H1 (cell line): ENCODE data around the gene DLL4. TPM values are rescaled to one million over a fixed set of nuclear protein-coding genes. Genes with fewer than 3 reads are reported as not detected.

Experiments used
- ATF2 ChIP-seq: IDR thresholded peaks from 2 replicates; pipeline ENCODE4 v1.6.1; 2012; ENCODE audit warnings: low read length, inconsistent platforms
- ATF3 ChIP-seq: IDR thresholded peaks from 2 replicates; pipeline ENCODE4 v1.6.1; 2011; ENCODE audit warnings: low read depth, mild to moderate bottlenecking, low read length; ENCODE audit not compliant: insufficient read depth
- BRCA1 ChIP-seq: IDR thresholded peaks from 2 replicates; pipeline ENCODE4 v1.6.1; 2012; ENCODE audit warnings: low read depth, low read length, improper control_type of control experiment
- CHD2 ChIP-seq: IDR thresholded peaks from 2 replicates; pipeline ENCODE4 v1.6.1; 2012; ENCODE audit warnings: low read length, improper control_type of control experiment
- EZH2 ChIP-seq: fragments of 200-600 bp; sonication (generic); IDR thresholded peaks from 2 replicates; pipeline ENCODE4 v1.7.1; 2012; ENCODE audit warnings: low read depth, mild to moderate bottlenecking, moderate library complexity, low read length, inconsistent platforms; ENCODE audit not compliant: severe bottlenecking
- FOSL1 ChIP-seq: IDR thresholded peaks from 2 replicates; pipeline ENCODE4 v1.6.1; 2011; ENCODE audit warnings: mild to moderate bottlenecking, low read depth, low read length, moderate library complexity; ENCODE audit not compliant: insufficient read depth
- GTF2F1 ChIP-seq: IDR thresholded peaks from 2 replicates; pipeline ENCODE4 v1.6.1; 2012; ENCODE audit warnings: low read depth, low read length, improper control_type of control experiment, borderline replicate concordance
- HDAC2 ChIP-seq, 2 experiments: fragments of 300-600 bp in 1 of 2; sonication (generic) in 1 of 2; IDR thresholded peaks; 2 replicates each; pipeline ENCODE4 v1.6.1; 2011 to 2012; ENCODE audit warnings: low read depth in 2 of 2, low read length in 2 of 2, mild to moderate bottlenecking in 2 of 2, moderate library complexity in 2 of 2, borderline replicate concordance in 1 of 2, inconsistent platforms in 1 of 2
- HDAC6 ChIP-seq: IDR thresholded peaks from one replicate; pipeline ENCODE4 v1.7.1; 2012; ENCODE audit warnings: low read depth, mild to moderate bottlenecking, inconsistent platforms, low read length, moderate library complexity
- JUN ChIP-seq: IDR thresholded peaks from 2 replicates; pipeline ENCODE4 v1.6.1; 2011; ENCODE audit warnings: low read depth, mild to moderate bottlenecking, improper control_type of control experiment, low read length
- JUND ChIP-seq: IDR thresholded peaks from 2 replicates; pipeline ENCODE4 v1.6.1; 2011; ENCODE audit warnings: mild to moderate bottlenecking, improper control_type of control experiment, low read length
- KDM5A ChIP-seq: fragments of 200-600 bp; IDR thresholded peaks from 2 replicates; pipeline ENCODE4 v1.7.1; 2012; ENCODE audit warnings: mild to moderate bottlenecking, low read length, inconsistent platforms, mixed read lengths
- MAX ChIP-seq: IDR thresholded peaks from 2 replicates; pipeline ENCODE4 v1.6.1; 2012; ENCODE audit warnings: inconsistent platforms
- NRF1 ChIP-seq: IDR thresholded peaks from 2 replicates; pipeline ENCODE4 v1.6.1; 2011; ENCODE audit warnings: mild to moderate bottlenecking, low read depth, low read length, improper control_type of control experiment
- PHF8 ChIP-seq: fragments of 200-600 bp; sonication (generic); conservative IDR thresholded peaks from 2 replicates; pipeline ENCODE4 v1.7.1; 2012; ENCODE audit warnings: low read depth, mild to moderate bottlenecking, inconsistent platforms, low read length, moderate library complexity
- RFX5 ChIP-seq: IDR thresholded peaks from 2 replicates; pipeline ENCODE4 v1.6.1; 2011; ENCODE audit warnings: low read depth, low read length, improper control_type of control experiment, borderline replicate concordance
- RXRA ChIP-seq: IDR thresholded peaks from 2 replicates; pipeline ENCODE4 v1.6.1; 2011; ENCODE audit warnings: low read depth, mild to moderate bottlenecking, low read length, moderate library complexity; ENCODE audit not compliant: insufficient read depth
- SP4 ChIP-seq: IDR thresholded peaks from 2 replicates; pipeline ENCODE4 v1.6.1; 2012; ENCODE audit warnings: low read length, inconsistent platforms
- TAF1 ChIP-seq: IDR thresholded peaks from 2 replicates; pipeline ENCODE4 v1.6.1; 2011; ENCODE audit warnings: mild to moderate bottlenecking, low read depth, low read length
- USF2 ChIP-seq: IDR thresholded peaks from 2 replicates; pipeline ENCODE4 v1.6.1; 2011; ENCODE audit warnings: low read length, improper control_type of control experiment
- polyA plus RNA-seq, 7 experiments: library from polyadenylated mRNA; depleted of rRNA in 3 of 7; stranded (reverse) in 5 of 7; unstranded in 2 of 7; fragments of >200 nt in 5 of 7; fragments of 200-250 nt in 2 of 7; gene quantifications; 1 replicate in 5 of 7; 2 replicates in 1 of 7; 4 replicates in 1 of 7; pipeline versions ENCODE4 v1.2.1 to v1.2.3, GENCODE V29; 2011 to 2013; ENCODE audit warnings: missing spikeins in 2 of 7, mixed read lengths in 2 of 7
- total RNA-seq: library from RNA; stranded (reverse); fragmentation: NEBNext Ultra II Directional; extraction: Animal tissue kit (Norgen Biotek cat#: 25700); gene quantifications from 2 replicates; pipeline ENCODE4 v1.2.1, GENCODE V29; 2021

DLL4 gene
- total and polyA plus RNA-seq, 2 of the 8 experiments (the other 6 are each of a cell fraction or from before 2014, with no cell fraction given), result 0.23 to 0.60 TPM

GRCh38 chr15:40930430-40931299, 1.5 kb downstream of the DLL4 start (continued):
- no peak for TF ChIP-seq ATF3
- TF ChIP-seq SP4, result 0 out of 2 replicates have a peak, but pooled peaks have one; percentile 35
- TF ChIP-seq JUN, result no peak
- no peak for TF ChIP-seq ATF2
- TF ChIP-seq RXRA, result no peak
- TF ChIP-seq USF2, result no peak
- no peak for TF ChIP-seq RFX5
- no peak for TF ChIP-seq JUND
- 0 out of 4 replicates have a peak, but pooled peaks of 1 of the 2 experiments have one; percentile 38 for TF ChIP-seq HDAC2 (IDR thresholded peaks at IDR 0.05; ENCODE audit: borderline replicate concordance in 1 of 2, low read depth in 2 of 2, low read length in 2 of 2)
- TF ChIP-seq TAF1, result no peak
- TF ChIP-seq EZH2, result no peak
- no peak for TF ChIP-seq NRF1
- TF ChIP-seq HDAC6, result no peak
- no peak for TF ChIP-seq GTF2F1
- TF ChIP-seq KDM5A, result no peak
- TF ChIP-seq CHD2, result no peak
- TF ChIP-seq PHF8, result no peak
- peak; percentile 96 for TF ChIP-seq MAX
- no peak for TF ChIP-seq FOSL1
- no peak for TF ChIP-seq BRCA1
